Right cardiac atrium (tissue), 5 donors: ENCODE data around the gene PCDH17. TPM values are rescaled to one million over a fixed set of nuclear protein-coding genes. Genes with fewer than 3 reads are reported as not detected.
A peak's percentile ranks its signal among the peaks of the same experiment; 100 is the strongest.

Source experiments
- ATAC-seq, 2 donors: fragments of 200-7000 bp; cut with Tn5 transposase; one replicate each; pipeline versions ENCODE4 v1.8.0 to v1.9.1; 2020; ENCODE audit warnings: moderate library complexity in 2 of 2, mild to moderate bottlenecking in 1 of 2
- DNase-seq, 3 donors: peaks; one replicate each; pipeline ENCODE4 v3.0.0-alpha.2; 2020
- H3K27ac ChIP-seq: one replicate; pipeline ENCODE4 v1.5.1; 2013; ENCODE audit warnings: mild to moderate bottlenecking, low read length, control low read depth, moderate library complexity
- H3K27me3 ChIP-seq: one replicate; pipeline ENCODE4 v1.6.1; 2013; ENCODE audit not compliant: control insufficient read depth, insufficient read depth
- H3K4me1 ChIP-seq: one replicate; pipeline ENCODE4 v1.6.1; 2013; ENCODE audit warnings: low read length; ENCODE audit not compliant: control insufficient read depth, insufficient read depth
- H3K4me3 ChIP-seq: one replicate; pipeline ENCODE4 v1.5.1; 2013; ENCODE audit warnings: low read length, control low read depth
- H3K9me3 ChIP-seq: one replicate; pipeline ENCODE4 v1.6.1; 2013; ENCODE audit warnings: low read length; ENCODE audit not compliant: control insufficient read depth
- WGBS: extraction: QIAGEN DNeasy Blood & Tissue Kit; methylation state at CpG from one replicate; pipeline ENCODE4 v1.1.7; 2013; 5-methylcytosine and 5-hydroxymethylcytosine counted together
- intact Hi-C, 4 donors: fragments of 100-400 bp; cut with DNase I; formaldehyde crosslinking; loops; one replicate each; pipeline versions ENCODE4 v1.11.0 to v1.14.0; 2022 to 2023
- polyA plus RNA-seq: library from polyadenylated mRNA; stranded (reverse); fragments of 200-250 nt; gene quantifications from one replicate; pipeline ENCODE4 v1.2.3, GENCODE V29; 2013
- total RNA-seq, 4 donors: library from RNA; stranded (reverse); fragmentation: NEBNext Ultra II Directional; extraction: Animal tissue kit (Norgen Biotek cat#: 25700); gene quantifications; one replicate each; pipeline ENCODE4 v1.2.1, GENCODE V29; 2021
- donor health status: healthy with polysubstance abuse.
- donor health status: DM: no; HTN: yes; CAD: no.
- donor health status: DM: no; HTN: no; CAD: no.
- donor health status: DM: no; HTN: yes; CAD: no; lungs with severe emphysema.
- donor health status: DM: yes; HTN: yes; CAD: no.

The PCDH17 gene
- total and polyA plus RNA-seq, 5 donors, result 1.3 to 6.0 (median 5.4) TPM

GRCh38 chr13:57624565-57625435 lies 6.7 kb upstream of the PCDH17 start:
- H3K4me1 ChIP-seq, result no peaks in the 10 kb centered on the region
- no peaks in the 10 kb centered on the region for H3K9me3 ChIP-seq
- WGBS, result 7% methylated on average over 5 of the region's 5 CpGs
- no peaks in the 10 kb centered on the region for H3K27me3 ChIP-seq
- H3K4me3 ChIP-seq, result no peak overlapping the region
- no peak for DNase-seq
- intact Hi-C loops, result loop anchor here in 1 of 4 donors (5.0 kb wide), 1 partner anchor 233 kb away; no protein-coding TSS in a partner anchor
- H3K27ac ChIP-seq, result no peak overlapping the region
- no peak for ATAC-seq

GRCh38 chr13:57627663-57628062 lies 3.9 kb upstream of the PCDH17 start:
- ATAC-seq (no peak), DNase-seq (no peak)
- WGBS, result 5% methylated on average over 3 of the region's 3 CpGs
- H3K27me3 ChIP-seq, result no peaks in the 10 kb centered on the region
- no peak overlapping the region for H3K27ac ChIP-seq
- H3K4me1 ChIP-seq, result no peaks in the 10 kb centered on the region
- H3K4me3 ChIP-seq, result no peak overlapping the region
- intact Hi-C loops, result loop anchor here in 1 of 4 donors (5.0 kb wide), 1 partner anchor 230 kb away; no protein-coding TSS in a partner anchor
- no peaks in the 10 kb centered on the region for H3K9me3 ChIP-seq

- H3K9me3 ChIP-seq, result no peaks in the 10 kb centered on the region
- ATAC-seq (peak in 1 of 2 donors; percentile 10), DNase-seq (peak; percentile 21 to 50 (median 50))
- H3K4me3 ChIP-seq, result peak overlapping the region; percentile 75
- no peaks in the 10 kb centered on the region for H3K4me1 ChIP-seq
- H3K27me3 ChIP-seq, result no peaks in the 10 kb centered on the region
- H3K27ac ChIP-seq, result no peak overlapping the region
- intact Hi-C loops, result loop anchor here in 1 of 4 donors (5.0 kb wide), 1 partner anchor 228 kb away; no protein-coding TSS in a partner anchor
- WGBS, result 1% methylated on average over 29 of the region's 29 CpGs
These were observed 2.1 kb upstream of the PCDH17 start for GRCh38 chr13:57629391-57629804.

GRCh38 chr13:57629821-57630235 lies 1.7 kb upstream of the PCDH17 start:
- Histone ChIP-seq H3K27ac (no peak overlapping the region), H3K4me3 (peak overlapping the region; percentile 75), H3K9me3 (no peaks in the 10 kb centered on the region), H3K27me3 (no peaks in the 10 kb centered on the region), H3K4me1 (no peaks in the 10 kb centered on the region)
- ATAC-seq (peak; percentile 81 to 87), DNase-seq (peak; percentile 88 to 94 (median 93))
- under 1% methylated on average over 34 of the region's 34 CpGs for WGBS
- intact Hi-C loops, result loop anchor here in 1 of 4 donors (5.0 kb wide), 1 partner anchor 227 kb away; no protein-coding TSS in a partner anchor

GRCh38 chr13:57630661-57631595 lies 616 bp upstream of the PCDH17 start:
- Histone ChIP-seq H3K4me3 (peak overlapping the region; percentile 75), H3K9me3 (no peaks in the 10 kb centered on the region), H3K27me3 (no peaks in the 10 kb centered on the region), H3K27ac (peak overlapping the region; percentile 55), H3K4me1 (no peaks in the 10 kb centered on the region)
- ATAC-seq, result peak; percentile 2 to 4
- intact Hi-C loops, result no loop called here
- peak in 2 of 3 donors; percentile 23 to 33 for DNase-seq
- WGBS, result 1% methylated on average over 32 of the region's 32 CpGs

GRCh38 chr13:57632276-57633140 lies 964 bp downstream of the PCDH17 start:
- intact Hi-C loops, result no loop called here
- H3K27me3 ChIP-seq, result no peaks in the 10 kb centered on the region
- DNase-seq (peak; percentile 17 to 58 (median 49)), ATAC-seq (no peak)
- 3% methylated on average over 70 of the region's 70 CpGs for WGBS
- peak overlapping the region; percentile 75 for H3K4me3 ChIP-seq
- peak overlapping the region; percentile 21 for H3K27ac ChIP-seq
- no peaks in the 10 kb centered on the region for H3K4me1 ChIP-seq
- H3K9me3 ChIP-seq, result no peaks in the 10 kb centered on the region

GRCh38 chr13:57633141-57633949 lies 1.8 kb downstream of the PCDH17 start:
- intact Hi-C loops, result no loop called here

GRCh38 chr13:57633950-57634838 lies 2.6 kb downstream of the PCDH17 start:
- DNase-seq (peak; percentile 15 to 55 (median 37)), ATAC-seq (no peak)
- Histone ChIP-seq H3K4me3 (peak overlapping the region; percentile 75), H3K9me3 (no peaks in the 10 kb centered on the region), H3K27ac (peak overlapping the region; percentile 6), H3K27me3 (no peaks in the 10 kb centered on the region), H3K4me1 (no peaks in the 10 kb centered on the region)
- intact Hi-C loops, result no loop called here
- 6% methylated on average over 78 of the region's 78 CpGs for WGBS

More at GRCh38 chr13:57633141-57633949, 1.8 kb downstream of the PCDH17 start:
- H3K4me1 ChIP-seq, result no peaks in the 10 kb centered on the region
- H3K27me3 ChIP-seq, result no peaks in the 10 kb centered on the region
- peak overlapping the region; percentile 6 for H3K27ac ChIP-seq
- peak overlapping the region; percentile 75 for H3K4me3 ChIP-seq
- ATAC-seq (peak; percentile 51 to 78), DNase-seq (peak; percentile 70 to 87 (median 79))
- no peaks in the 10 kb centered on the region for H3K9me3 ChIP-seq
- 6% methylated on average over 77 of the region's 77 CpGs for WGBS

GRCh38 chr13:57634839-57635165 lies 3.3 kb downstream of the PCDH17 start:
- DNase-seq (peak; percentile 14 to 65 (median 55)), ATAC-seq (no peak)
- no peaks in the 10 kb centered on the region for H3K9me3 ChIP-seq
- peak overlapping the region; percentile 0 for H3K27ac ChIP-seq
- no peaks in the 10 kb centered on the region for H3K27me3 ChIP-seq
- intact Hi-C loops, result no loop called here
- no peaks in the 10 kb centered on the region for H3K4me1 ChIP-seq
- WGBS, result 10% methylated on average over 15 of the region's 15 CpGs
- peak overlapping the region; percentile 75 for H3K4me3 ChIP-seq
